Adipose tissue (tissue), 3 donors: ENCODE measurements around the gene PLPPR1. TPM values are rescaled to one million over a fixed set of nuclear protein-coding genes. Genes with fewer than 3 reads are reported as not detected.
"Not testable (repeated sequence)": the region's sequence is repeated elsewhere in the genome, so short reads cannot be mapped to it uniquely, and the experiment has no call there.

Source experiments
- H3K27ac ChIP-seq: one replicate; pipeline ENCODE4 v1.5.1; 2013; ENCODE audit warnings: low read depth, low read length
- WGBS, 3 donors: extraction: QIAGEN DNeasy Blood & Tissue Kit; methylation state at CpG; one replicate each; pipeline ENCODE4 v1.1.7; 2013; 5-methylcytosine and 5-hydroxymethylcytosine counted together
- polyA plus RNA-seq, 3 donors: library from polyadenylated mRNA; stranded (reverse); fragments of 200-250 nt; gene quantifications; one replicate each; pipeline ENCODE4 v1.2.3, GENCODE V29; 2013
- donor health status: healthy with polysubstance abuse.
- donor health status: Bipolar disorder and iron deficiency.
- donor health status: healthy.

Gene PLPPR1
- polyA plus RNA-seq, 3 donors: 0.03 to 0.08 TPM; not detected in 1

DNA sequence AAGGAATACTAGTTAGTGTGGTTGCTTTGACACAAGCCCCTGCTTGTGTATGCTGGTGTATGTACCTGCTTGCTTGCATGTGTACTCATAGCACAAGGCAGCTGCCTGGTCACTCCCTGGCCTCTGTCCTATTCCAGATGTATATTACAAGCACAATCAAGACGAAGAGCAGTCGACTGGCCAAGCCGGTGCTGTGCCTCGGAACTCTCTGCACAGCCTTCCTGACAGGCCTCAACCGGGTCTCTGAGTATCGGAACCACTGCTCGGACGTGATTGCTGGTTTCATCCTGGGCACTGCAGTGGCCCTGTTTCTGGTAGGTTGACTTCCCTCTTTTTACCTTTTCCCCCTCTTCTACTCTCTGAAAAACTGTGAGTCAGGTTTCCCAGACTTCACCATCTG, 284.1 kb downstream of the PLPPR1 start:
- WGBS, 3 donors: 86 to 93% (median 88%) methylated on average over 8 of the region's 8 CpGs
- no peak overlapping the region for H3K27ac ChIP-seq

DNA sequence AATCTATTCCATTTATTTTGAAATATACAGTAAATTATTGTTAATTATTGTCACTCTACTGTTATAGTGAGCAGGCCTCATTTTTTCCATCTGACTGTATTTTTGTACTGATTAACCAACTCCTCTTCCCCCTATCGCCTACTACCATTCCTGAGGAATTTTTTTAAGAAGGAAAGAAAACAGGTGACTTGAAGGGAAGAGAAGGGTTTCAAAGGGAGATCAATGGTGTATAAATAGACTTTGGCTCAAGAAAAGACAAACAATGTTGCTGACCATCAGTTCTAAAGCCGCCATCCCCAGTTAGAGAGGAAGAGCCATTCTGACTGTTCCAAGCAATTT, 286.6 kb downstream of the PLPPR1 start:
- WGBS, 3 donors: 51 to 83% (median 78%) methylated on average over 2 of the region's 2 CpGs

DNA sequence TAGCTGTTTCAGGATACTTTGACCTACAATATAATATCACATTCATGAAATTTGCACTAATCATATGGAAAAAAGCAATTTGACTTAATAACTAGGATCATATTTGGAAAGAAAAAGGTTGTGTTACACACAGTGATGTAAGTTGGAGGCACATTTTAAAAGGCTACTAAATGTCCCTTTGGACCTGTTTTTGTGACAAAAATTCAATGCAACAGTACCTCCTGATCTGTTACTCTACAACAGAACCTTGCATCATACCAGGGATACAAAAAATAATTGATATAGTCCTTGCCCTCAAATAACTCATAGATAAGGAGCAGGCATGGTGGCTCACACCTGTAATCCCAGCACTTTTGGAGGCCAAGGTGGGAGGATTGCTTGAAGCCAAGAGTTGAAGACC, 289.2 kb downstream of the PLPPR1 start:
- H3K27ac ChIP-seq: no peak overlapping the region

More for the DNA sequence above, 286.6 kb downstream of the PLPPR1 start:
- no peak overlapping the region for H3K27ac ChIP-seq

DNA sequence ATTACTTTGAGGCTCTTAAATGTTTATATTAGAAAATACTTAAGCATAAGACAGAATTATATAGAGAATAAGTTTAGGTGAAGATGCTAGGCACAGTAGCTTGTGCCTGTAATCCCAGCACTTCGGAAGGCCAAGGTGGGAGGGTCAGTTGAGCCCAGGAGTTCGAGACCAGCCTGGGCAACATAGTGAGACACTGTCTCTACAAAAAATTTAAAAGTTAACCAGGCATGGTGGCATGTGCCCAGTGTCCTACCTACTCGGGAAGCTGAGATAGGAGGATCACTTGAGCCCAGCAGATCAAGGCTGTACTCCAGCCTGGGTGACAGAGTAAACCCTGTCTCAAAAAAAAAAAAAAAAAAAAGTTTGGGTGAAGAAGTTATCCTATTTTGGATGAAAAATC, 294.6 kb downstream of the PLPPR1 start:
- H3K27ac ChIP-seq: no peak overlapping the region
- 82 to 93% (median 87%) methylated on average over 3 of the region's 3 CpGs for WGBS, 3 donors

DNA sequence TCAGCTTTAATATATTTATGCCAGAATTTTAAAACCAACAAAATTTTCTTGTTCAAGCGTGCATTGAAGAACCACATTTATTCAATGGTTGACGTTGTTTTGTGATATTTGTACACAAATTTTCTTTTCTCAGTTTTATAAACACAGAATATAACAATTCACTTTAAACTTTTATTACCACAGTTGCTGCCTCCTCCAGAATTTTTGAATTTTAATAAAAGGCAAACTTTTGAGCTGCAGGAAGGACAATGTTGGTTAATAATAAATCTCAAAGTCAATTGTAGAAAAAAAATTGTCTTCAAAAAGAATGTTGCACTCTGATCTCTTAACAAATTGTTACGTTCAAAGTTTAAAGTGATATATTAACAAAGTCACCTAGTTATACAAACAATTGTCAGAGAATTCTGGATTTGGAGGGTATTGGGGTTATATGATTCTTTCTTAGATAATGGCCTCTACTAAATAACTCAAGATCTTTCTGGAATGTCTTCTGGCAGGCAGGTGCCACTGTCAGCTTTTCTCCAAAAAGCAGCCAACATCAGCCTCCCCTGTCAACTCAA, 295.8 kb downstream of the PLPPR1 start:
- no peak overlapping the region for H3K27ac ChIP-seq
- WGBS, 3 donors: 27 to 83% (median 75%) methylated on average over 3 of the region's 3 CpGs

DNA sequence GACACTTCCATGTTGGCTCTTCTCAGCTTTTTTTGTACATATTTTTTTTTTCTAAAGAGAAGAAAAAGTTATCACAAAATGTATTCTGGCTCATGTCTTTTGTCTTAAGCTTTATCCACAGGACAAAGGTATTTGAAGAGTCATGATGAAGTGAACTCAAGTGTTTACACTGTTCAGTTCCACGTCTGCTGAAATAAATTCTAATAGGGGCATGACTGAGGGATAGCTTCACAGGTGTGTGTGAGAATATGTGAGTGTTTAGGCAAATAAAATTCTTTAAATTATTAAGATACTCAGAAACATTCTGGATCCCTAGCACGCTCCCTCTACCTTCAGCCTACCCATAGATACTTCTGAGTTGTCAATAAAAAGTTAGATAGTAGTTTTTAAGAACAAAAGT, 296.5 kb downstream of the PLPPR1 start:
- H3K27ac ChIP-seq: no peak overlapping the region
- 45 to 70% (median 64%) methylated on average over 2 of the region's 2 CpGs for WGBS, 3 donors

DNA sequence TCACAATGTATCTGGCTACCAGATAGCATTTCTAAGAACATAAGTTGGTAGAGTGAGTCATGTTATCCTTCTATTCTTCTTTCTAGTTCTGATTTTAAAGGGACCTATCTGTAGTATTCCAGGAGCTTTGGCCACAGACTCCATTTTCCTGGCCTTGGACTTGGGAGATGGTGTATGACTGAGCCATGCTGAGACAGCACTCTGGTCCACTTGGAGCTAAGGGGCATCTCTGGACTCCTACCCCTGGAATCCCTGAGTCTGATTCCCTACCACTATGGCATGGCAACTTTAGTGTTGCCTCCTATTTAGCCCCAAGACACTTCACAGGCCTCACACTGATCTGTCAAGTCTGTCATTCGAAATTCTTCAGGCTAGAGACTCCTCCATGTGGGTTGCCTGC, 297.5 kb downstream of the PLPPR1 start:
- H3K27ac ChIP-seq: no peak overlapping the region
- 38 to 57% (median 55%) methylated on average over 1 of the region's 1 CpG for WGBS, 3 donors

DNA sequence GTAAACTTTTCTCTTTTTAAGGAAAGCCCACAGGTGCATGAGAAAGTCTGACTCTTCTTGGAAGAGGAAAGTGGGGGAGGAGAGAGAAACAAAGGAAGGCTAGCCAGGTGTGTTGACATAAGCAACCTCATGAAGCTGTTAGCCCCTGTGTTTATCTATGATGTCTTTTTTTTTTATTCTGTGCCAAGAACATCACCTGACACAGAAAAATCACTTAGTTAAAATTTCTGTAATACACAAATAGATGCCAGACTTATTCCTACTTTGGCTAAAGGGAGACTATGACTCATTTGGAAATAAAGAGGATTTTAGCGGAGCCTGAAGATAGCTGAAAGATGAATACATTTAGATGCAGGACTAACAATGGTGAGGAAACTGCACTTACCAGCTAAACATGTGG, 298.0 kb downstream of the PLPPR1 start:
- no peak overlapping the region for H3K27ac ChIP-seq
- 65 to 75% (median 69%) methylated on average over 1 of the region's 1 CpG for WGBS, 3 donors

DNA sequence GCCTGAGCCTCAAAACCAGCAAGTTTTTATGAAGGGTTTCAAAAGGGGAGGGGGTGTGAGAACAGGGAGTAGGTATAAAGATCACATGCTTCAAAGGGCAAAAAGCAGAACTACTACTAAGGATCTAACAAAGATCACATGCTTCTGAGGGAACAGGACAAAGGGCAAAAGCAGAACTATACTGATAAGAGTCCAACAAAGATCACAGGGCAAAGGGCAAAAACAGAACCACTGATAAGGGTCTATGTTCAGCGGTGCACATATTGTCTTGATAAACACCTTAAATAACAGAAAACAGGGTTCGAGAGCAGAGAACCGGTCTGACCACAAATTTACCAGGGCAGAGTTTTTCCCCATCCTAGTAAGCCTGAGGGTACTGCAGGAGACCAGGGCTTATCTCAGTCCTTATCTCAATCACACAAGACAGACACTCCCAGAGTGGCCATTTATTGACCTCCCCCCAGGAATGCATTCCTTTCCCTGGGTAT, 298.9 kb downstream of the PLPPR1 start:
- 25 to 85% (median 78%) methylated on average over 3 of the region's 3 CpGs for WGBS, 3 donors
- H3K27ac ChIP-seq: not testable (repeated sequence)

DNA sequence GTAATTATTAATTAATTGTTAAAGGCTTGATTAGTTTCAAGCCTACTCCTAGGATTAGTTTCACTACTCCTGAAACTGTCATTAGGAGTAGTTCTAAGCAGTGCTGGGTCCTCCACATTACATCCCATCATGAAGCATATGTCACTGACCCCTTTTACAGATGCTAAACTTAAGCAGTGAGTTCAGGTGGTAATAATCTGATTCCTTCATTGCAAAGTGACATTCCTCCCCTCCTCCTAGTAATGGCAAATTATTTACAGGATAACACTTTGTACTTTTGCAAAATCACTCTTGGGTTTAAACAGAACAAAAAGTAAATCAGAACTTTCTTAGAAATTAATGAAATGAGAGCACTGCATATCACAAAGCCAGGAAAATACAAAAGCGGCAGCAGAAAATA, 303.8 kb downstream of the PLPPR1 start:
- H3K27ac ChIP-seq: no peak overlapping the region
- WGBS, 3 donors: 90 to 96% (median 95%) methylated on average over 1 of the region's 1 CpG

DNA sequence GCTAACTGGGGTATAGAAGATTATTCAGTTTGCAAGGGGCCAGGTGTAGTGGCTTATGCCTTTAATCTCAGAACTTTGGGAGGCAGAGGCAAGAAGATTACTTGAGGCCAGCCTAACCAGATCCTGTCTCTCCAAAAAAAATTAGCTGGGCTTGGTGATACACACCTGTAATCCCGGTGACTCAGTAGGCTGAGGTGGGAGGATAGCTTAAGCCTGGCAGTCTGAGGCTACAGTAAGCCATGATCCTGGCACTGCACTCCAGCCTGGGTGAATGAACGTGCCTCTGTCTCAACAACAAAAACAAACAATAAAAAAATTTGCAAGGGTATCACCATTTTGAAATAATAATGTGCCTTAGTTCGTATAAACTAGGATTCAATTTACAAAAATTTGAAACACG, 305.0 kb downstream of the PLPPR1 start:
- WGBS, 3 donors: 83 to 84% (median 84%) methylated on average over 4 of the region's 4 CpGs
- no peak overlapping the region for H3K27ac ChIP-seq

DNA sequence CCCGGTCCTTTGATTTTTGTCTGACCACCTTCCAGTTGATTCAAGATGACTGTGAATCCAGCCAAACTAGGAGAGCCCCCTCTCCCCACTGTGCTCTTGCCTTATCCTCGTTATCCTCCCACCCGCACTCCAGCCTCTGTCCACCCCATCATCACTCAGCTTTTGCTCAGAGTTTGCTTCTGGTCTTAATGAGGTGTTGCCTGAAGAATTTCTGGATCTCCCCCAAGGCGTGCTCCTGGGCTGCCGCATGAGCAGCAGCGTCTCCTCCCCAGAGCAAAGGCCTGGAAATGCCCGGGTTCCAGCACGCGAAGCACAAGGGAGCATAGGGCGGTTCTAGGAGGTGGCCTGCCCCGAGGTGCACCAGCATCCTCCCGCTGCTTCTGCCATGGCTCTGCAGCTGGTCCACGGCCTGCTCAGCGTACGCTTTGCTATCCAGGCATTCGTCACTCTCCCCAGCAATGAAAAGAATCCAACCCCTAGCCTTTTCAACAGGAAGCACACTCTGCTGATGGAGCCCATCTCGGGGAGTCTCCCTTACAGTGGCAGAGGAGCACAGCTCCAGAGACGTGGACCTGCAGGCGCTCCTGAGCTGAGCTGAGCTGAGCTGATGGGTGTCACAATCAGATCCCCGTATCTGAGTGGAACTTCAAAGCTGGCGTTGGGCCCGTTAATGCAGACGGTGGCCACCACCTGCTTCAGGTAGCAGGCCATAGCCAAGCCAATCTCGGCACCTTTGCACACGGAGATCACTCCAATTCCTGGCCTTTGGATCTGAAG, 305.6 kb downstream of the PLPPR1 start:
- no peak overlapping the region for H3K27ac ChIP-seq
- 85 to 89% (median 87%) methylated on average over 25 of the region's 25 CpGs for WGBS, 3 donors

DNA sequence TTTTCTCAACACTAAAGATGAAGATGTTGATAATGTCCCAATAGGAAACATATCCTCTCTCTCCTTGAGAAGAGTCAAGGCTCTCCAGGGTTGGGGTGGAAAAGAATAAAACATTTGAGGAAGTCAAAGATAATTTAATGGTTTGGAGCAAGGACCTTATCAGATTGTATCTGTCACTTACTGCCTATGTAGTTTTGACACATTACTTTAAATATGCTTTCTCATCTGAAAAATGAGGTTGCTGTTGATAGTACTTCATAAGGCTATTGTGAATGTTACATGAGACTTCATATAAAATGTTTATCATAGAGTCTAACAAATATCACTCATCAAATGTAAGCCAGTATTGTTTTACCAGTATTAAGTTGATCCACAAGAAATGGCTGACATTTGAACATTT, 307.6 kb downstream of the PLPPR1 start:
- no peak overlapping the region for H3K27ac ChIP-seq

DNA sequence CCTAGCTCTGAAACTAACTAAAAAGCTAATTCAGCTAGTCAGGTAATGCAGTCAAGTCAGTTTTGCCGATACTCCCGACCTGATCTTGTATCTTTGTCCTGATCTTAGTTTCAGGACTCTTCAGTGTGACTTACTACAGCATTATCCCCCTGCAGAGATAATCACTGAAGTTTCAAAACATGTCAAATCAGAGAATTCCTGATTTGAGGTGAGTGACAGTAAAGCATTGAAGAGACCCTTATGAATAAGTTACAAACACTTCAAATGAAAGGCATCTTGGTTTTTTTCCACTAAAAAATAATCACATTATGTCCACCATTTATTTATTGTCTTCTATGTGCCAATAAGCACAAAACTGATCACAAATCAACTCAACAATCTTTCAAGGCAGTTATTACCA, 308.7 kb downstream of the PLPPR1 start:
- WGBS, 3 donors: 88 to 90% (median 90%) methylated on average over 2 of the region's 2 CpGs
- no peak overlapping the region for H3K27ac ChIP-seq

DNA sequence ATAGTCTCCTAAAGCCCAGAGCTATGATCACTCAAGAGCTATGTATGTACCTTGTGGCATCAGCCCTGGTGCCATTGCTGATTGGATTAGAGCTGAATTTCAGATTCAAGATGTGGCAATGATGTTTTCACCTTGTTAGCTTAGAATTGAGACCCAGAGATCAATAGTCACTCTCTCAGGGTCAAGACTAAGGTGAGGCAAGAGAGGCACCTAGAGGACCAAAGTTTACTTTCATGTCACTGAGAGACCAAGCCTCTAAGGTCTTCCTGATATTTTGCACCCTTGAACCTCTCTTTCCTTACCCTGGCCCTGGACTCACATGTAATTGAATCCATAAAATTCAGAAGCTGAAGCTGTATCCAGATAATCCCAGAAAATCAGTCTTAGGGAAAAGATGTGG, 313.4 kb downstream of the PLPPR1 start:
- H3K27ac ChIP-seq: no peak overlapping the region

DNA sequence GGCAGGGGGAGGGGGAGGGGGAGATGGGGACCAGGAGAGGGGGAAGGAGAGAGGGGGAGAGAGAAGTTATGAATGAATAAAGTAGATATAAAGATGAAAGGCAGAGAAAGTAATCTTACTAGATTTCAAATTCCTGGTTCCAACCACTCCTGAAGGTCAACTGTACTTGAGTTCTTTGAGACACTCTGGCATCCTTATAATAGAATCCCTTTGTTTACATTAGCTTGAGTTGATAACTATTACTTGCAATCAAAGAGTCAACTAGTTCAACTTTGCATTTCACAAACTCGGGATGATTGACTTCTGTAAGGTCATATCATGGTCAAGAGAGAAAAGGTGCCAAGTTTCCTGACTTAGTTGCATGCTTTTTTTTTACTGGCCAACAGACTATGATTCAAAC, 314.1 kb downstream of the PLPPR1 start:
- WGBS, 3 donors: 23 to 45% (median 41%) methylated on average over 1 of the region's 1 CpG
- H3K27ac ChIP-seq: no peak overlapping the region

DNA sequence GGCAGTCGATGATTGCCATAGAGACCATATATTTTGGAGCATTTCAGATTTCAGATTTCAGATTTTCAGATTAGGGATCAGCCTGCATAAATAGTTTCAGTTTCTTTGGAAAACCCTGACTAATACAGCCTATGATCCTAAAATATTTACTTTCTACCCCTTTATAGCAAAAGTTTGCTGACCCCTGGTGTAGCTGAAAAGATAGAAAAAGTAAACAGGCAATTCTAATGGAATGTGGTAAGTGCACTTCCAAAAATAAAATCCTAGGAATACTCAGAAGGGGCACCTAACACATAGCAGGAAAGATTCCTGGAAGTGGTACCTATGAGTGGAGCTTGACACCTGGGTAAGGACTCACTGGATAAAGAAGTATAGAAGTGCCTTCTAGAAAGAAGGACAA, 321.8 kb downstream of the PLPPR1 start:
- WGBS, 3 donors: 77 to 84% (median 83%) methylated on average over 1 of the region's 1 CpG
- H3K27ac ChIP-seq: no peak overlapping the region

DNA sequence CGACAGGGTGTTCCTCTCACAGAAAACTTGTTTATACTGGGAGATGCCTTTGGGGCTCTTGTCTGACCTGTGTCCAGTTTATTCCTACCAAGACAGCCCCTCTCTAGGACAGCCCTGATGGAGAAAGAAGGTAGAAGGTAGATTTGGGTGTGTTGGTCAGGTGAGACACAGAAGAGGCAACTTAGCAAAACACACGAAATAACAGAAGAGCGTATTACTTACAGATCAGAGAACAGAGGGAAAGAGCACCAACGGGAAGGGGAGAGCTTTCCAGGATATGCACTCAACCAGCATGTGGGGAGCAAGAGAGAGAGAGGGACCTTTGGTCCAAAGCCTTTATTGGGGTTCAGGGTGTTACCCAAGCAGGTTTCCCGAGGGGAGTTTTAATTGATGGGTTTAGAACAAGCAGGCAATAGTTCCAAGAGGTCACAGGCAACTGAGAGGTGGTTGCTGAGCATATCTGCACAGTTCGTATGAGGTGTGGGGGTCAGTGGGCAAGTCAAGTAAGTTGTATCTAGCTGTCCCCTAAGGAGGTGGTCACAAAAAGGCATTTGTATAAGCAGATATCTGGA, 324.5 kb downstream of the PLPPR1 start:
- no peak overlapping the region for H3K27ac ChIP-seq
- WGBS, 3 donors: 80 to 85% (median 84%) methylated on average over 6 of the region's 6 CpGs

DNA sequence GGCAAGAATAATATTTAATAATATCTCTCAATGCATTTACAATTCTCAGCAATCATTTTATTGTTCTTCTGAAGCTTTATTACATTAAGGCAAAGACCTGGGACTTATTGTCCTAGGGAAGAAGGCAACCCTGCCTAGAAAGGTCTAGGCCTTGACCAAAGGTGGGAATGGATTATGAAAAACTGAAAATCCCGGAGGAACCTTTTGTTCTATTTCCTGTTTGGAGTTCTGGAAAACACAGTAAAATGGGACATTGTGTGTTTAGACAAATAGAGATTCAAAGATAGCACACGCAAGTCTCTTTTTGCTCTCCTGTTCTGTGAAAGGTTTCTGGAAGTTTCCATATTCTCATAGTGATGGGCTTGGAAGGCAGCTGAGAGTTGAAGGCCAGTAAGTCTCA, 325.2 kb downstream of the PLPPR1 start:
- no peak overlapping the region for H3K27ac ChIP-seq
- WGBS, 3 donors: 83 to 92% (median 85%) methylated on average over 2 of the region's 2 CpGs

DNA sequence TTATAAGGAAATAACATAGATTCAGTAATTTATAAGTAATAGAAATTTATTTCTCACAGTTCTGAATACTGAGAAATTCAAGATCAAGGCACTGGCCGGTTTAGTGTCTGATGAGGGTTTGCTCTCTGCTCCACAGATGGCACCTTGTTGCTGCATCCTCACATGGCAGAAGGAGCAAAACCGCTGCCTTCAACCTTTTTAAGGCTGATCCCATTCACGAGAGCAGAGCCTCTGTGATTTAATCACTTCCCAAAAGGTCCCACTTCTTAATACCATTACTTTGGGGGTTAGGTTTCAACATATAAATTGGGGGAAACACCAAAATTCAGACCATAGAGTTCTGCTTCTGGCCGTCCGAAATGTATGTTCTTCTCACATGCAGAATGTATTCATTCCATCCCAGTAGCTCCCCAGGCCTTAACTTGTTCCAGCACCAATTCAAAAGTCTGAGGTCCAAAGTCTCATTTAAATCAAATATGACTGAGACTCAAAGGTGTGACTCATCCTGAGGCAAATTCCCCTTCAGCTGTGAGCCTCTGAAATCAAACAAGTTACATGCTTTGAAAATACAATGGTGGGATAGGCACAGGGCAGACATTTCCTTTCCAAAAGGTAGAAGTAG, 325.7 kb downstream of the PLPPR1 start:
- no peak overlapping the region for H3K27ac ChIP-seq
- WGBS, 3 donors: 85 to 95% (median 89%) methylated on average over 5 of the region's 5 CpGs
